GM03348 (cell line): ENCODE results near the gene MRGPRX3.

ENCODE experiments used
- DNase-seq: peaks from one replicate; pipeline ENCODE4 v3.0.0; 2012; ENCODE audit warnings: low spot score

Gene MRGPRX3

GRCh38 chr11:18168372-18168771 lies 36.0 kb downstream of the MRGPRX3 start:
- no peak for DNase-seq

- DNase-seq, result peak; percentile 56
These were observed 39.1 kb downstream of the MRGPRX3 start for GRCh38 chr11:18171377-18172000.

GRCh38 chr11:18172666-18173065 lies 40.3 kb downstream of the MRGPRX3 start, which contains the start of gene MRGPRX4:
MRGPRX4 (plus strand) TSS chr11:18172837; CDS start chr11:18173257, 420 bp downstream.
- DNase-seq, result no peak

- DNase-seq, result no peak
These were observed 41.0 kb downstream of the MRGPRX3 start for GRCh38 chr11:18173225-18173866.
